K562 (cell line): ENCODE data around the gene ARHGEF10L. TPM values are rescaled to one million over a fixed set of nuclear protein-coding genes. Genes with fewer than 3 reads are reported as not detected.

Source experiments
- ATAC-seq: fragments of 200-7000 bp; cut with Tn5 transposase; 3 replicates; pipeline ENCODE4 v1.9.1; 2020; ENCODE audit warnings: moderate library complexity
- BruUV-seq: library from RNA; stranded (reverse); fragments of 400-500 nt; replicated peaks from 2 replicates; lab custom pipeline; 2021; lab: Mats Ljungman, UMichigan
- CTCF ChIA-PET: fragments of 300-600 bp; formaldehyde crosslinking; extraction: SDS; loops from one replicate; lab custom pipeline; 2021; ENCODE audit warnings: low intra/inter-chr PET ratio; lab: Yijun Ruan, JAX
- POLR2A ChIA-PET: fragments of 300-600, 350-650 bp; sonication (Branson Sonifier 250); formaldehyde crosslinking; extraction: SDS; loops from one replicate; lab custom pipeline; 2021; ENCODE audit warnings: antibody characterized with exemption, inconsistent platforms; lab: Yijun Ruan, JAX
- DNase-seq, 4 experiments: peaks; one replicate each; pipeline versions ENCODE4 v3.0.0 to v3.0.0-alpha.2; 2011 to 2018; ENCODE audit warnings: low spot score in 3 of 4, mixed read lengths in 3 of 4; ENCODE audit errors: extremely low read depth in 1 of 4
- FAIRE-seq: peaks from 2 replicates; lab custom pipeline; 2011; peaks lifted over from hg19 to GRCh38; lab: Jason Lieb, UNC
- H2AFZ ChIP-seq: 2 replicates; pipeline ENCODE4 v1.6.0; 2011; ENCODE audit warnings: low read depth, low read length, control low read depth, inconsistent platforms
- H3K27ac ChIP-seq: fragments of 200-600 bp; 3 replicates; pipeline ENCODE4 v1.8.0; 2011; ENCODE audit warnings: low read depth, mild to moderate bottlenecking, control low read depth, inconsistent platforms, low read length, moderate library complexity, mixed read lengths; ENCODE audit errors: extremely low read depth
- H3K27me3 ChIP-seq, 2 experiments: fragments of 300-600 bp in 1 of 2; 2 replicates in 1 of 2; 3 replicates in 1 of 2; pipeline versions ENCODE4 v1.6.0 to v1.8.0; 2011; ENCODE audit warnings: inconsistent platforms in 2 of 2, low read length in 2 of 2, mild to moderate bottlenecking in 1 of 2, mixed read lengths in 1 of 2, moderate library complexity in 1 of 2; ENCODE audit not compliant: control insufficient read depth in 2 of 2, insufficient read depth in 2 of 2
- H3K36me3 ChIP-seq: fragments of 300-600 bp; 3 replicates; pipeline ENCODE4 v1.8.0; 2011; ENCODE audit warnings: mild to moderate bottlenecking, low read length, inconsistent platforms; ENCODE audit not compliant: control insufficient read depth, insufficient read depth
- H3K4me1 ChIP-seq, 2 experiments: fragments of 200-600 bp in 1 of 2; replicated peaks in 1 of 2; 2 replicates in 1 of 2; 3 replicates in 1 of 2; pipeline versions ENCODE4 v1.5.1 to v1.8.0; 2011; ENCODE audit warnings: inconsistent platforms in 2 of 2, low read length in 2 of 2, mild to moderate bottlenecking in 1 of 2, mixed read lengths in 1 of 2, moderate library complexity in 1 of 2; ENCODE audit not compliant: control insufficient read depth in 2 of 2, insufficient read depth in 2 of 2
- H3K4me2 ChIP-seq: 2 replicates; pipeline ENCODE4 v1.6.1; 2011; ENCODE audit warnings: low read length, control low read depth, inconsistent platforms, mixed read lengths; ENCODE audit not compliant: insufficient read depth
- H3K4me3 ChIP-seq: fragments of 200-600 bp; sonication (generic), shearing (Covaris generic); 2 replicates; pipeline ENCODE4 v1.5.1; 2016; ENCODE audit warnings: control low read depth, inconsistent platforms
- H3K79me2 ChIP-seq: fragments of 200-600 bp; 3 replicates; pipeline ENCODE4 v1.8.0; 2011; ENCODE audit warnings: low read length, inconsistent platforms; ENCODE audit not compliant: control insufficient read depth, insufficient read depth
- H3K9ac ChIP-seq, 2 experiments: 2 replicates each; pipeline versions ENCODE4 v1.6.0 to v1.6.1; 2011; ENCODE audit warnings: low read depth in 2 of 2, low read length in 2 of 2, control low read depth in 1 of 2, inconsistent platforms in 1 of 2, mild to moderate bottlenecking in 1 of 2, mixed read lengths in 1 of 2; ENCODE audit not compliant: insufficient read depth in 1 of 2
- H3K9me1 ChIP-seq: one replicate; pipeline ENCODE4 v1.6.0; 2011; ENCODE audit warnings: inconsistent platforms, mild to moderate bottlenecking, low read length, moderate library complexity; ENCODE audit not compliant: control insufficient read depth, insufficient read depth
- H3K9me3 ChIP-seq: replicated peaks from 2 replicates; pipeline ENCODE4 v1.5.1; 2011; ENCODE audit warnings: low read depth, low read length, inconsistent platforms; ENCODE audit not compliant: control insufficient read depth, insufficient read depth
- H4K20me1 ChIP-seq: replicated peaks from 2 replicates; pipeline ENCODE4 v1.6.1; 2011; ENCODE audit warnings: low read length, inconsistent platforms, mixed read lengths; ENCODE audit not compliant: control insufficient read depth, insufficient read depth
- CBFA2T2 ChIP-seq: fragments of 450-650 bp; conservative IDR thresholded peaks from 2 replicates; pipeline ENCODE4 v1.6.1; 2017; ENCODE audit warnings: mild to moderate bottlenecking
- CTBP1 ChIP-seq: fragments of 450-650 bp; IDR thresholded peaks from 2 replicates; pipeline ENCODE4 v1.6.1; 2016; ENCODE audit warnings: borderline replicate concordance
- JUN ChIP-seq, 2 experiments: sonication (generic) in 1 of 2; formaldehyde crosslinking in 1 of 2; IDR thresholded peaks; 2 replicates each; pipeline versions ENCODE4 v1.6.1 to v1.8.0; 2012 to 2022; ENCODE audit warnings: borderline replicate concordance in 2 of 2, mild to moderate bottlenecking in 2 of 2, improper control_type of control experiment in 1 of 2, low read depth in 1 of 2, low read length in 1 of 2, missing genetic modification reagents in 1 of 2
- NELFE ChIP-seq: IDR thresholded peaks from 2 replicates; pipeline ENCODE4 v1.6.1; 2011; ENCODE audit warnings: mild to moderate bottlenecking; ENCODE audit not compliant: insufficient read depth, insufficient read length
- NR4A1 ChIP-seq, 2 experiments: fragments of 250-450 bp in 1 of 2; fragments of 450-650 bp in 1 of 2; sonication (Bioruptor Pico) in 1 of 2; IDR thresholded peaks; 2 replicates each; pipeline versions ENCODE4 v1.4.0 to v1.6.1; 2016 to 2020; ENCODE audit warnings: mild to moderate bottlenecking in 2 of 2, missing compliant biosample characterization in 1 of 2, missing genetic modification characterization in 1 of 2, moderate library complexity in 1 of 2
- POLR3A ChIP-seq: IDR thresholded peaks from 2 replicates; pipeline ENCODE4 v1.6.1; 2011; ENCODE audit warnings: borderline replicate concordance, mild to moderate bottlenecking, moderate library complexity; ENCODE audit not compliant: insufficient read length, insufficient read depth; ENCODE audit errors: extremely low read depth
- TCF15 ChIP-seq: fragments of 250-450 bp; sonication (Bioruptor Pico); IDR thresholded peaks from 2 replicates; pipeline ENCODE4 v1.8.0; 2022; ENCODE audit warnings: moderate library complexity, mild to moderate bottlenecking, inconsistent platforms
- TEAD1 ChIP-seq, 2 experiments: fragments of 450-650 bp in 1 of 2; sonication (generic) in 1 of 2; formaldehyde crosslinking; IDR thresholded peaks; 2 replicates each; pipeline versions ENCODE4 v1.4.0 to v1.8.0; 2020 to 2022; ENCODE audit warnings: mild to moderate bottlenecking in 2 of 2, missing genetic modification reagents in 1 of 2
- ZBTB26 ChIP-seq: fragments of 450-650 bp; formaldehyde crosslinking; IDR thresholded peaks from 2 replicates; pipeline ENCODE4 v1.4.0; 2022; ENCODE audit warnings: missing genetic modification characterization
- ZEB2 ChIP-seq: fragments of 450-650 bp; IDR thresholded peaks from 2 replicates; pipeline ENCODE4 v1.6.1; 2016
- ZMIZ1 ChIP-seq, 2 experiments: fragments of 150-350 bp in 1 of 2; IDR thresholded peaks; 2 replicates each; pipeline ENCODE4 v1.6.1; 2012 to 2016; ENCODE audit warnings: low read depth in 2 of 2, low read length in 2 of 2, mild to moderate bottlenecking in 1 of 2, moderate library complexity in 1 of 2
- ZNF134 ChIP-seq: fragments of 250-450 bp; sonication (Bioruptor Pico); conservative IDR thresholded peaks from 2 replicates; pipeline ENCODE4 v1.4.0; 2020
- ZNF23 ChIP-seq: fragments of 250-450 bp; sonication (Bioruptor Pico); IDR thresholded peaks from 2 replicates; pipeline ENCODE4 v1.4.0; 2020; ENCODE audit warnings: mild to moderate bottlenecking
- ZNF644 ChIP-seq: fragments of 200-800 bp; sonication (Bioruptor generic); IDR thresholded peaks from 2 replicates; pipeline ENCODE4 v1.6.1; 2016; ENCODE audit warnings: low read depth, missing genetic modification characterization, missing compliant biosample characterization
- WGBS: fragments of 100-300 bp; shearing (Covaris generic); methylation state at CpG from one replicate; pipeline ENCODE4 v1.1.6; 2016; ENCODE audit warnings: low coverage, mixed read lengths; ENCODE audit not compliant: insufficient coverage; ENCODE audit errors: missing lambda C conversion rate; 5-methylcytosine and 5-hydroxymethylcytosine counted together
- in situ Hi-C: fragments of 300-500 bp; cut with MboI; formaldehyde crosslinking; loops from 4 replicates; pipeline ENCODE4 v1.15.0; 2018; ENCODE audit warnings: inconsistent platforms, mixed read lengths
- intact Hi-C: fragments of 100-400 bp; cut with micrococcal nuclease; formaldehyde crosslinking; loops from 2 replicates; pipeline ENCODE4 v1.14.2; 2022
- polyA plus RNA-seq, 8 experiments: library from polyadenylated mRNA; depleted of rRNA in 4 of 8; stranded (reverse) in 5 of 8; unstranded in 3 of 8; fragments of >200 nt; fragmentation: Nextera tagmentation in 2 of 8; fragmentation: Illumina TruSeq in 1 of 8; extraction: Ambion mirVana in 2 of 8; extraction: Trizol in 1 of 8; gene quantifications; 2 replicates each; pipeline versions ENCODE4 v1.2.1 to v1.2.3, GENCODE V29; 2011 to 2014; ENCODE audit warnings: inconsistent platforms in 1 of 8, missing spikeins in 1 of 8
- total RNA-seq, 7 experiments: library from RNA; depleted of rRNA in 6 of 7; stranded (reverse); fragments of >200 nt in 6 of 7; fragmentation: Illumina TruSeq in 2 of 7; extraction: Trizol in 2 of 7; gene quantifications; 2 replicates each; pipeline versions ENCODE4 v1.2.1 to v1.2.3, GENCODE V29; 2011 to 2021; ENCODE audit warnings: low replicate concordance in 1 of 7
- TF ChIP-seq, protein P1 (sequence below): fragments of 450-650 bp; formaldehyde crosslinking; IDR thresholded peaks from 2 replicates; pipeline ENCODE4 v1.4.0; 2020; ENCODE audit warnings: mild to moderate bottlenecking, mixed read lengths

Gene ARHGEF10L
- total and polyA plus RNA-seq, 9 of the 15 experiments (the other 6 are each of a cell fraction or from before 2014, with no cell fraction given): 0.09 to 0.13 TPM; not detected in 7

DNA sequence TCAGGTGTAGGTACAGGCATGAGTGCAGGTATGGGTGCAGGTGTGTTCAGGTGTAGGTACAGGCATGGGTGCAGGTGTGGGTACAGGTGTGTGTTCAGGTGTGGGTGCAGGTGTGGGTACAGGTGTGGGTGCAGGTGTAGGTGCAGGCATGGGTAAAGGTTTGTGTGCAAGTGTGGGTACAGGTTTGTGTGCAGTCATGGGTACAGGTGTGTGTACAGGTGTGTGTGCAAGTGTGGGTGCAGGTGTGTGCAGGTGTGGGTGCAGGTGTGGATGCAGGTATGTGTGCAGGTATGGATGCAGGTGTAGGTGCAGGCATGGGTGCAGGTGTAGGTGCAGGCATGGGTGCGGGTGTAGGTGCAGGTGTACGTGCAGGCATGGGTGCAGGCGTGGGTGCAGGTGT lies 136.2 kb downstream of the ARHGEF10L start:
- H3K9me1 ChIP-seq: peaks cover 2% of the 10 kb centered on the region
- H2AFZ ChIP-seq: no peak overlapping the region
- no peaks in the 10 kb centered on the region for H3K36me3 ChIP-seq
- no TSS peak for BruUV-seq
- ChIA-PET POLR2A (no interaction called here), CTCF (no interaction called here)
- intact Hi-C loops: no loop called here
- peaks cover 8 to 40% of the 10 kb centered on the region in 2 experiments; a peak in 3 of 5 replicates for H3K27me3 ChIP-seq
- 3% methylated on average over 3 of the region's 3 CpGs for WGBS
- H3K79me2 ChIP-seq: no peaks in the 10 kb centered on the region
- DNase-seq (no peak), FAIRE-seq (no peak), ATAC-seq (no peak)
- H3K9me3 ChIP-seq: no peaks in the 10 kb centered on the region
- H3K4me1 ChIP-seq: no peaks in the 10 kb centered on the region
- H4K20me1 ChIP-seq: peaks cover 27% of the 10 kb centered on the region
- no peak overlapping the region for H3K4me3 ChIP-seq
- in situ Hi-C loops: loop anchor here (10.0 kb wide), 1 partner anchor 549 kb away; no protein-coding TSS in a partner anchor
- H3K4me2 ChIP-seq: no peak overlapping the region
- no peak overlapping the region for H3K9ac ChIP-seq
- H3K27ac ChIP-seq: no peak overlapping the region
- no peak for TF ChIP-seq TEAD1 (CRISPR knock-in tag; IDR thresholded peaks at IDR 0.05)
- no peak for TF ChIP-seq ZBTB26 (CRISPR knock-in tag)
- TF ChIP-seq ZNF134: no peak
- TF ChIP-seq, protein P1, sequence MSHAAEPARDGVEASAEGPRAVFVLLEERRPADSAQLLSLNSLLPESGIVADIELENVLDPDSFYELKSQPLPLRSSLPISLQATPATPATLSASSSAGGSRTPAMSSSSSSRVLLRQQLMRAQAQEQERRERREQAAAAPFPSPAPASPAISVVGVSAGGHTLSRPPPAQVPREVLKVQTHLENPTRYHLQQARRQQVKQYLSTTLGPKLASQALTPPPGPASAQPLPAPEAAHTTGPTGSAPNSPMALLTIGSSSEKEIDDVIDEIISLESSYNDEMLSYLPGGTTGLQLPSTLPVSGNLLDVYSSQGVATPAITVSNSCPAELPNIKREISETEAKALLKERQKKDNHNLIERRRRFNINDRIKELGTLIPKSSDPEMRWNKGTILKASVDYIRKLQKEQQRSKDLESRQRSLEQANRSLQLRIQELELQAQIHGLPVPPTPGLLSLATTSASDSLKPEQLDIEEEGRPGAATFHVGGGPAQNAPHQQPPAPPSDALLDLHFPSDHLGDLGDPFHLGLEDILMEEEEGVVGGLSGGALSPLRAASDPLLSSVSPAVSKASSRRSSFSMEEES: no peak
- no peak for TF ChIP-seq ZNF23 (CRISPR knock-in tag)
- no peak for TF ChIP-seq POLR3A
- peak; percentile 89 for TF ChIP-seq ZEB2
- no peak for TF ChIP-seq TCF15 (CRISPR knock-in tag)
- TF ChIP-seq NR4A1 (CRISPR knock-in tag; IDR thresholded peaks at IDR 0.05): no peak
- no peak for TF ChIP-seq NR4A1 (tag; IDR thresholded peaks at IDR 0.05)
- TF ChIP-seq ZNF644: no peak
- no peak for TF ChIP-seq JUN (IDR thresholded peaks at IDR 0.05; ENCODE audit: borderline replicate concordance, low read depth, low read length)
- no peak for TF ChIP-seq JUN (CRISPR knock-in tag; IDR thresholded peaks at IDR 0.05; ENCODE audit: borderline replicate concordance)
- TF ChIP-seq CTBP1: no peak
- no peak for TF ChIP-seq ZMIZ1 (IDR thresholded peaks at IDR 0.05; ENCODE audit: low read depth in 2 of 2, low read length in 2 of 2)
- 0 out of 2 replicates have a peak, but pooled peaks have one; percentile 19 for TF ChIP-seq CBFA2T2
- no peak for TF ChIP-seq NELFE
